KG1 (cell line): ENCODE measurements around the gene CARS1.

Experiments
- DNase-seq: peaks from one replicate; lab custom pipeline; 2025; lab: John Stamatoyannopoulos, UW

Gene CARS1

DNA sequence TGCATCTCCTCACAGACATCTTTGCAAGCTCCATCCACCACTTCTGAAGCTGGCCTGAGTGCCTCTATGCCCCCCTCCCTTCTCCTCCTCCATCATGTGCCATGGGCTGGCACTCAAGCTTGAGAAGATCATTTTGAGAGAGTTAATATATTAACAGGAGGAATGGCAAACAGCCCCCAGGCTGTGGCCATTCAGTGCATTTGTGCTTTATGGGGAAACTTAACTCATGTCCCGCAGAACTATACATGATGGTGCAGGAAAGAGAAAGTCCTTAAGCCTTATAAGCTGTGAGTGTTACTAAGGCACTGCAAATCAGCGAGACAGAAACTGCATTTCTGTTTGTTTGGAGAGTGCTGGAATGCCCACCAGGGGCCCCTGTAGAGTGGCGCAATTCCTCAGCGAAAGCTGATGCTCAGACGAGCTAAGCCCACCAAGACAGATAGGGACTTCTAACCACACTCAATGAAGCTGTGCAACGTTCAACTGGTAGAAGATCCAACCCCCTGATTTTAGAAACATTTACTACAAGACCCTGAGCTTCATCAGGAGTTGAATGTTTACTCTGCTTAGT is 101.2 kb downstream of the CARS1 start:
- DNase-seq: no peak

DNA sequence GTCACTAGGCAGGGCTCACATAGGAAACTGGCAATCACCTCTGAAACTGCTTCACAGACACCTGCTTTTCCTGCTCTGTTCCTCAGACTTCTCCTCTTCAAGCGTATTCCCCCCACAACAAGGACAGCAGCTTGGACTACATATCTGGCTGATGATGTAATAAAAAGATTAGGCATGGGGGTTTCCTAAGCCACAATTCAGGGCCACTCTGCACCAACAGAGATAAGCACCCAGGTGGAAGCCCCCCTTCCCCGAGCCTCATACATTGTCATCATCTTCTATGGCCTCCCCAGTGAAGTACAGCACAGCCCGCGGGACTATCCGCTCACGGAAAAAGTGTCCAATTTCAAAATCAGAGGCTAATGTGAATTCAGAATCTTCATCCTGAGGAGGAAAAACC is 103.0 kb downstream of the CARS1 start:
- DNase-seq: no peak

DNA sequence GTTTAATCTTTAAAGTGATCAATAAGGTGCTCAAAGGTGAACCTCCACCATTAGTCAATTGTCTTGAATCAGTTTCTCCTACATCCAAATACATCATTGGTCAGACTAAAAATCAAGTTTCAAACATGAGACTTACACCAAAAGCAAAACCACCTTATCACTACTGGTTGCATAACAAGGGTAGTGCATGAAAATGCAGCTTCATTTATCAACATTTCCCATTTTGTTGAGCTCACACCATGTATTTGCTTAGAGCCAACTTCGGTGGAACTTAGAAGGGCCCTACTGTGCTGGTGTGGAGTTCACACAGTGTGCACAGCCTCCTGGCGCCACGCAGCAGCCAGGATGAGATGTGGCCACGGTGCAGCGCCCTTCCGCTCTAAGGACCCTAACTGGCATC is 104.9 kb downstream of the CARS1 start:
- DNase-seq: no peak

DNA sequence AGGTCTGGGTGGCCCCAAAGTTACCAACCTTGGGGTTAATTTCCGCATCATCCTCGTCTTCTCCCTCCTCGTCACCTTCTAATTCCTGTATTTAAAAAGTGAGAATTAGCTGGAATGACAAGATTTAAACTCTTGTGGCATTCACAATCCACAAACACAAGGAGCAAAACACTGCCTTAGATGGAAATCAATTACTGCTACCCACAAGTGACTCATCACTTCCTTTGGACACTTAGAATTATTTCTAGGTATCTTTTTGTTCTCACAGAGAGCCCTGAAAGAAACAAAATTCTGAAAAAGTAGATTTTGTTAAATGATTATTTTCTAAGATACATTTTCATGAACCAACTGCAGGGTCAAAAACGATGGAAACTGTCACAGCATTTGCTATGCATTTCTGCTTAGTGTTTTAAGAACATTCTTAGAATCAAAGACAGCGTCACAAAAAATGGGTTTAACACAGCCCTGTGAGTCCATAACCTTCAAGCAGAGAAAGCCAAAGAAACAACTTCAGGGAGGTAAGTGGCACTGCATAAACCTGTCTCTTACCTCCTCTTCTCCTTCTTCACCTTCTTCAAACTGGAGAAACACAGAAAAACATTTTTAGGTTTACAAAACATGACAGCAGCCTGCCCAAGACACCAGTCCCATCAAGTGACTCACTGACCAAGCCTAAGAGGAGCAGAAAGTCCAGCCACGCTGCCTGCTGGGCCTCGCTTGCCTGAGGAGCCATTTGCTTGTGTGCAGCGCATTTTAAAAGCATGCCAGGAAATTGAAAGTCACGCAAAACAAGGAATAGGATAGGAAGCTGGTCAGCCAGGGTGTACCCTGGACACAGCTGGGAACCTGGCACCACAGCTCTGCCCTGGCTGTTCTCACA is 105.8 kb downstream of the CARS1 start:
- DNase-seq: no peak
